C4-2B (cell line): ENCODE results near the gene MAGI2.

Experiments used
- H3K27ac ChIP-seq: fragments of 450-650 bp; 2 replicates; pipeline ENCODE4 v1.5.1; 2017
- CTCF ChIP-seq: fragments of 450-650 bp; conservative IDR thresholded peaks from 2 replicates; pipeline ENCODE4 v1.5.1; 2017; ENCODE audit warnings: mild to moderate bottlenecking
- ZFX ChIP-seq: fragments of 450-650 bp; IDR thresholded peaks from 2 replicates; pipeline ENCODE4 v1.6.1; 2017

The MAGI2 gene

GRCh38 chr7:78864339-78864738 is 589.1 kb downstream of the MAGI2 start:
- TF ChIP-seq ZFX = no peak
- no peak for TF ChIP-seq CTCF
- no peak overlapping the region for H3K27ac ChIP-seq

DNA sequence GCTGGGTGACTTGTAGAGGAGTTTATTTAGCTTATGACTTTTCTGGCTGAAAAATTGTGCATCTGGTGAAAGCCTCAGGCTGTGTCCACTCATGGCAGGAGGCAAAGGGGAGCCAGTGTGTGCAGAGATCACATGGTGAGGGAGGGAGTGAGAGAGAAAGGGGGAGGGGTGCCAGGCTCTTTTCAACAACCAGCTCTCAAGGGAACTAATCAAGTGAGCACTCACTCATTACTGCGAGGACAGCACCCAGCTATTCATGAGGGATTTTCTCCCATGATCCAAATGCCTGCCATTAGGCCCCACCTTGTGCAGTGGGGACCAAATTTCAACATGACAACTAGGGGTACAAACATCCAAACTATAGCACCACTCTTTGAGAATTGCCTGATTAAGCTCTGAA is 590.2 kb downstream of the MAGI2 start:
- no peak overlapping the region for H3K27ac ChIP-seq
- no peak for TF ChIP-seq ZFX
- no peak for TF ChIP-seq CTCF

GRCh38 chr7:78862411-78862900 is 591.0 kb downstream of the MAGI2 start:
- TF ChIP-seq ZFX (no peak), CTCF (no peak)
- no peak overlapping the region for H3K27ac ChIP-seq

- H3K27ac ChIP-seq = no peak overlapping the region
- no peak for TF ChIP-seq ZFX
- TF ChIP-seq CTCF = no peak
Measured at GRCh38 chr7:78852951-78853350, 600.5 kb downstream of the MAGI2 start.

GRCh38 chr7:78850093-78850740 is 603.2 kb downstream of the MAGI2 start:
- TF ChIP-seq CTCF (no peak), ZFX (no peak)
- no peak overlapping the region for H3K27ac ChIP-seq

DNA sequence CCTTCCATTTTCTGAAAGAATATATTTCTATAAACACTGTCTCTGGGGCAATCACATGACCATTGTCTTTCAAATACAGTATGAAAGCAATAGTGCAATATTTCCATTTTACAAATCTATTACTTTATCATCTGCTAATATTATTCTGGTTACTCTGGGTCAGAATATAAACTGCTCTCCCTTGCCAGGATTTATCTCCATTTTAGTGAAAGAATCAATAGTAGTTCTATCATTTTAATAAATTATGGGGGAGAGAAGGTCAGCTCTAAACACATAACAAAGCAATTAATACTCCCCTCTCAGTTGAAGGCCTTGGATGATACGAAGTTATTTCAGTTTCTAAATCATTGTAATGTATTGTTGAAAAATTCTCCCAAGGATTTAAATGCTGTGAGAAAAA is 608.3 kb downstream of the MAGI2 start:
- no peak overlapping the region for H3K27ac ChIP-seq
- TF ChIP-seq ZFX (no peak), CTCF (no peak)

DNA sequence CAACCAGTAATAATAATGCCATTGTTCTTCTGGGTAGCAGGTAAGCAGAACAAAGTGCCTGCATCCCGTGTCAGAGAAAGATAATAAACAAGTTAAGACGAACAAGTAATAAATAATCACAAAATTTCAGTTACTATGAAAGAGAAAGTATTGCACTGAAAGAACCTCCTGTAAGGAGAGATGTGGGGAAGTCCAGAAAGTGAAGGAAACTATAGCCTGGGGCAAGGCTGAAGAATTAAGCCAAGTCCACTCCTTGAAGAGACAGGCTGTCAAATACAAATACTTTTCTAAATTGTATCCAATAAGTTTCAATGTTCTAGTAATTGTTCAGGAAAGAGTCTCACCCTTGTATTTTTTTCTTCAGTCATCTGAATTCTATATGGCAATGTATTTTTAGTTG is 611.4 kb downstream of the MAGI2 start:
- TF ChIP-seq CTCF (no peak), ZFX (no peak)

More for the DNA sequence above, 611.4 kb downstream of the MAGI2 start:
- H3K27ac ChIP-seq = no peak overlapping the region
